ENCODE results near the gene PPT2.

The PPT2 gene

DNA sequence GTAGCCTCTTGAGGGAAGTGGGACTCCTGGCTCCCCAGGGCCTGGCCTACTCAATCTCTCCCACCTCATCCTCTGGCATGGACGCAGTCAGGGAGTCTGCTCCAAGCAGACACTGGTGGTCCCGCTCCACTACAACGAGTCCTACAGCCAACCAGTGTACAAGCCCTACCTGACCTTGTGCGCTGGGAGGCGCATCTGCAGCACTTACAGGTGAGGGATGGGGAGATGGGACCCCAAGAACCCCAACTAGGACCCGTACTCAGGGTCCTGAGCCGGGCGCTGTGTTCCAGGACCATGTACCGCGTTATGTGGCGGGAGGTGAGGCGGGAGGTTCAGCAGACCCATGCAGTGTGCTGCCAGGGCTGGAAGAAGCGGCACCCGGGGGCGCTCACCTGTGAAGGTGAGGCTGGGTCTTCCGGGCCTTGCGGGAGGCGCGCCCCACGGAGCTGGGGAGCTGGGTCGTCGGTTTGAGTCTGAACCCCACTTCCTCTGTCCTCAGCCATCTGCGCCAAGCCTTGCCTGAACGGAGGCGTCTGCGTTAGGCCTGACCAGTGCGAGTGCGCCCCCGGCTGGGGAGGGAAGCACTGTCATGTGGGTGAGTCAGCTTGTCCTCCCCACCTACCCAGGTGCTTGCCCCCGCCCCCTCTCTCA, 12.6 kb downstream of the PPT2 start:
- H3K4me3 ChIP-seq (ENCODE audit: low read depth, low read length) = no peak overlapping the region
- TF ChIP-seq, protein P1, sequence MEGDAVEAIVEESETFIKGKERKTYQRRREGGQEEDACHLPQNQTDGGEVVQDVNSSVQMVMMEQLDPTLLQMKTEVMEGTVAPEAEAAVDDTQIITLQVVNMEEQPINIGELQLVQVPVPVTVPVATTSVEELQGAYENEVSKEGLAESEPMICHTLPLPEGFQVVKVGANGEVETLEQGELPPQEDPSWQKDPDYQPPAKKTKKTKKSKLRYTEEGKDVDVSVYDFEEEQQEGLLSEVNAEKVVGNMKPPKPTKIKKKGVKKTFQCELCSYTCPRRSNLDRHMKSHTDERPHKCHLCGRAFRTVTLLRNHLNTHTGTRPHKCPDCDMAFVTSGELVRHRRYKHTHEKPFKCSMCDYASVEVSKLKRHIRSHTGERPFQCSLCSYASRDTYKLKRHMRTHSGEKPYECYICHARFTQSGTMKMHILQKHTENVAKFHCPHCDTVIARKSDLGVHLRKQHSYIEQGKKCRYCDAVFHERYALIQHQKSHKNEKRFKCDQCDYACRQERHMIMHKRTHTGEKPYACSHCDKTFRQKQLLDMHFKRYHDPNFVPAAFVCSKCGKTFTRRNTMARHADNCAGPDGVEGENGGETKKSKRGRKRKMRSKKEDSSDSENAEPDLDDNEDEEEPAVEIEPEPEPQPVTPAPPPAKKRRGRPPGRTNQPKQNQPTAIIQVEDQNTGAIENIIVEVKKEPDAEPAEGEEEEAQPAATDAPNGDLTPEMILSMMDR (IDR thresholded peaks at IDR 0.05; ENCODE audit: low read depth, low read length) = no peak

DNA sequence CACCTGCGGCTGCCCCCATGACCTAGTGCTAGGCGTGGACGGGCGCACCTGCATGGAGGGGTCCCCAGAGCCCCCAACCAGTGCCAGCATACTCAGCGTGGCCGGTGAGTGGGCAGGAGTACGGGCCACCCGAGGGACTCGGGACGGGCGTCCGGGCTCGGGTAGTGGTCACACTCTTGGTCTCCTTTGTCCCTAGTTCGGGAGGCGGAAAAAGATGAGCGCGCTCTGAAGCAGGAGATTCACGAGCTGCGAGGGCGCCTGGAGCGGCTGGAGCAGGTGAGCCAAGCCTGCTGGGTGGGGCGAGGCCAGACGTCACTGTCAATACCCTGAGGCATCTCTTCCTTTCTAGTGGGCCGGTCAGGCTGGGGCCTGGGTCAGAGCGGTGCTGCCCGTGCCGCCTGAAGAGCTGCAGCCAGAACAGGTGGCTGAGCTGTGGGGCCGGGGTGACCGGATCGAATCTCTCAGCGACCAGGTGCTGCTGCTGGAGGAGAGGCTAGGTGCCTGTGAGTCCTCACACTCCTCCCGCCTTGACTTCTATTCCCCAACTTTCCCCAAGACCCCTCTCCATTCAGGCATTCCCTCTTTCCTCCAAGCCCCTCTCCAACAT, 13.3 kb downstream of the PPT2 start:
- TF ChIP-seq, protein P1 (IDR thresholded peaks at IDR 0.05; ENCODE audit: low read depth, low read length) = no peak

DNA sequence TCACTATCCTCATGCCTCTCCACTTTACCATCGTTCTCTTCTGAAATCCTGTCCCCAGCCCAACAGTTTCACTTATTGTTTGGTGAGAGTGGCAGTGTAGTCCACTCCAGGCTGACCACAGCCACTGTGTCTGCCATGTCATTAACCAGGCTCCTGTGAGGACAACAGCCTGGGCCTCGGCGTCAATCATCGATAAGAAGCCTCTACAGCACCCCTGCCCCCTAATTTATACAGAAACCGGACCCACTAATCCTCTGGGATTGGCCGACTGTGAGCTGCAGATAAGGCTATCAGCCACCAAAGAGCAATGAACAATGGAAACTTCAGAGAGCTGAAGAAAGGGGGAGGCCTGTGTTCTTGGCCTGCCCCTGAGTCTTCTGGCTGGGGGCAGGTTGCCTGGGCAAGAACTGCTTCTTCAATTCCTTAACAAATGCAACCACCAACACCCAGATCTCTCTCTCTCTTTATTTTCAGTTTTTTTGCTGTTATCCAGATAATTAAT, 13.9 kb downstream of the PPT2 start:
- H3K4me3 ChIP-seq (ENCODE audit: low read depth, low read length) = no peak overlapping the region
- TF ChIP-seq, protein P1 (IDR thresholded peaks at IDR 0.05; ENCODE audit: low read depth, low read length) = no peak

More for the DNA sequence above, 13.3 kb downstream of the PPT2 start:
- no peak overlapping the region for H3K4me3 ChIP-seq (ENCODE audit: low read depth, low read length)

DNA sequence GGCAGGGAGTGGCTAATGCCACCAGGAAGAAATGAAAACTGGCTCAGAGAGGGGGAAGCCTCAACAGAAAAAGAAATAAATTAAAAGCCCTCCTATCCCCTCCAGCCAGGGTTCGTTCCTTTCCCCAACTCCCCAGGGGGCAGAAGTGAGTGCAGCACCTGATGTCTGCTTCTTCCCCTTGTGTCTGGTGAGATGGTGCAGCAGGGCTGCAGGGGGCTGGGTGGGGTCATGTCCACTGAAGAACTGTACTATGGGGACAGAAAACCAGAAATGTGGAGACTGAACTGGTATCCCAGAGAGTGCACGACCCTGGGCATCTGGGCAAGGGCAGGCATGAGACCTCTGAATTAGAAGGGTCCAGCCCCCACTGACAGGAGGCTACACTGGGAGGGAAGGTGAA, 14.4 kb downstream of the PPT2 start:
- H3K4me3 ChIP-seq (ENCODE audit: low read depth, low read length) = no peak overlapping the region
- TF ChIP-seq, protein P1 (IDR thresholded peaks at IDR 0.05; ENCODE audit: low read depth, low read length) = no peak

DNA sequence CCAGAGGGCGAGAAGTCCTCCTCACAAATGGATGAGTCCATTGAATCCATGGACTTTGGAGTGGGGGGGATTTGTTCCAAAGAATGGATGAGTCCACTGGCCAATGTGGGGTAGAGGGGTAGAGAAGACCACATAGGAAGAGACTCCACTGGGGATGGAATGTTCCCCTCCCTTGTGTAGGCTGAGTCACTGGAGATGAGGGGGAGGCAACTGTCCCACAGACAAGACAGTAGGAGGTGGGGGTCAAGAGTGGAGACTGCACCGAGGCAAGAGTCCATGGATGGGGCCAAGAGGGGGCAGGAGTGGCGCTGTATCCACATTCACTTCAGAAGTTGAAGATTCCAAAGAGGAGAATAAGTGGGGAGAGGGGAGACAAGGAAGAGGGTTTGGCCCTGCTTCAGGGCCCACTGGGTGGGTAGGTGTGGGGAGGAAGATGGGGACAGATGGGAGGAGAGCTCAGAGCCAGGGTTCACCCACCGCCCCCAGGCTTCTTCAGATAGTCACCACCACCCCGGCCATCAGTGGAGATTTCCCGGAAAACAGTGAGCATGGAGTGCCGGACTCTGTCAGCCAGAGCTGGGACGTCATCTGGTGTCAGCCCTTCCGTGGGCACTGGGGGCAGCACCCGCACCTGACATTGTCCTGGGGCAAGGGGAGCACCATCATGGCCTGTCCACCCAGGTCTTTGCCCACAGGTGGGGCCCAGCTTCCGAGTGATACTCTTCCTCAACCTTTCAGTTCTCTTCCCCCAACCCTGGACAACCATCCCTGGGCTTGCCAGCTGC, 15.1 kb downstream of the PPT2 start:
- TF ChIP-seq, protein P1 (IDR thresholded peaks at IDR 0.05; ENCODE audit: low read depth, low read length) = no peak

DNA sequence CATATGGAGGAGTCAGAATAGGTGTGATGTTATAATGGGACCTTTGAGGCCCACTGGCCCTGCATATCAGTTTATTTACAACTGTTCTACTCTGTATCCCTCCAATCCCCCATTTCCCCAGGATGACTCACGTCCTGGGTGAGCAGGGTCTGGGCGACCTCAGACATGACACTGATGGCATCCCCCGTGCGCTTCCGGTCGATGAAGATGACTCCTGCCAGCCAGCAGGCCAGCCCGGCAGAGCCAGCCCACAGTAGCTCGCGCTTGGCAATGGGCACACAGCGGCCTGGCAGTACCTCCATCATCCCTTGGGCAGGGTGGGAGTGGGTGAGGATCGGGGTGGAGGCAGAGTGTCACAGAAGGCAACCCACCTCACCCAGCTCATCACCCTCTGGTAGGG, 16.4 kb downstream of the PPT2 start:
- TF ChIP-seq, protein P1 (IDR thresholded peaks at IDR 0.05; ENCODE audit: low read depth, low read length) = no peak
- no peak overlapping the region for H3K4me3 ChIP-seq (ENCODE audit: low read depth, low read length)

More for the DNA sequence above, 15.1 kb downstream of the PPT2 start:
- H3K4me3 ChIP-seq (ENCODE audit: low read depth, low read length) = no peak overlapping the region

All from WI38 (cell line).